Putamen (tissue), 1 donor: Measurements from ENCODE around the gene RAD51B.

Experiments used
- DNase-seq: peaks from one replicate; pipeline ENCODE4 v3.0.0-alpha.2; 2016; ENCODE audit warnings: low spot score

RAD51B gene

DNA sequence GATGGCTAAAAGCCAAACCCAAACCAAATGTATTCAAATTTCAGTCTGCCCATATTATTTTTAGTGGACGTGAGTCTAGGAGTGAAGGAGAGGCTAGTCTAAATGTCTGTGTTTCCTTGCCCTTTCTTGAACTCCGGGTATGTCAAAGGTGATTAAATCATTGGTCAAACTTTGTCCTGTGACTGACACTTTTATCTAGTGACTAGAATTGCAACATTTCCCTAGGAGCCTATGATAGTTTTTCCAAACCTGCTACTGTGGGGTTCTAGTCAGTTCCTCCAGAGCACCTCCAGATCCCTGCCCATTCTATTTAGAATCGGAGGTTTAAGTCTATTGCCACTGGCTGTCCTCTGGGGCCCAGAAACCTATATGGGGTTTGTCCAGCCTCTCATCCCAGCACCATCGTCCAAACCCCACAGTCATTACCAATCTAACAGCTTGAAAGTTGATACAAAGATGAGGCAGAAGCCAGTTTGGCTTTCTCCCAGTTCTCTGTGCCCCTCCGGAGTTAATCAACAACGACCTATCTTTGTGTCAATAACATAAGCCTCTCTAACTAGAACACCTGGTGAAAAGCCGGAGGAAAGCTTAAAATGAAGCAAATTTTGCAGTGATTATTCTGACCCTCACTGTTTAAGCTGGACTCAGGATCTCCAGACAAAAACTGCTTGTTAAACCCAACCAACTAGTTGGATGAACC, 666.6 kb downstream of the RAD51B start:
- no peak for DNase-seq

- no peak for DNase-seq
These were observed 667.2 kb downstream of the RAD51B start for GRCh38 chr14:68486809-68487208.

GRCh38 chr14:68487805-68488590, 668.4 kb downstream of the RAD51B start:
- DNase-seq, result no peak

DNA sequence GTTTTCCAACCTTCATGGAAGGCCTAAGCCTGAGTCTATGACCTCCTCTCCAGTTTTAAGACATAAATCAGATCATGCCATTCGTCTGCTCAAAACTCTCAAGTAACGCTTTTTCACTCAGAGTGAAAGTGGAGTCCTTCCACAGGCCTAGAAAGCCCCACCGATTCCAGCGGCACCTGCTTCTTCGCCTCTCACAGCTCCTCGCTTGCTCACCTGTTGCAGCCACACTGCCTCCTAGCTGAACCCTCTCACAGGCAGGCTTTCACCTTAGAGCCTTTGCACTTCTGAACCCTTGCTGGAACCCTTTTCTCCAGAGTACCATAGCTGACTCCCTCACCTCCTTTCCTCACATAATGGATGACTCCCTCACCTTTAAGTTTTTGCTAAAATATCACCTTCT, 672.2 kb downstream of the RAD51B start:
- no peak for DNase-seq

DNA sequence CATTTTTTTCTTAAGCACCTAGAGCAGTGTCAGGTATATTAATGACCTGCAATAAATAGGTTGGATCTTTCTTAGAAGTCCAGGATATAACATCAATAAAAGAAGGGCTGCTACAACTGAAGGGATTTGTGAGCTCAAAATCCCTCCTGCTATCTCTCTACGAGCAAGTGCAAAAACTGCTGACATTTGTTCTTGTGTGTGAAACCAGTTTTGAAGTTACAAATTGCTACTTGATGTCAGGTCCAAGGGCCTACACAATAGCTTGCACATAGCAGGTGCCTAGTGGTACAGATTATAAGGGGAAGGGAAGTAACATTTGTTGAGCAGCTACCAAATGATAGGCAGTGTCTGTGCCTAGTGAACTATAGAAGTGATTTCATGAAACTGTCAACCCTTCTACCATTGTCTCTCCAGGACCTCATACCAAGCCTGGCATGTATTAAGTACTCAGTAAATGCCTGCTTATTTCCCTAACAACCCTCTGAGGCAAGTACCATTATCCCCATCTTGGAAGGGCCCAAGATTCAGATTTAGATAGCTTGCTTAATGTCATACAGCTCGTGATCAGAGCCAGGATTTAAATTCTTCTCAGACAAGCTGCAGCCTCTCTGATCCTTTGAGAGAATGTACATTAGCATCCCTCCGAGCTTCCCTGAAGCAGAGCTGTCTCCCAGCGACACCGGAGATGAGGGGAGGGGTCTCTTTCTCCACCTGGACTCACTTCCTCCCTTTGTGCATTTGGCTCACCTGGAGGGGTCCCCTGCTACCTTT, 673.0 kb downstream of the RAD51B start:
- DNase-seq, result no peak

DNA sequence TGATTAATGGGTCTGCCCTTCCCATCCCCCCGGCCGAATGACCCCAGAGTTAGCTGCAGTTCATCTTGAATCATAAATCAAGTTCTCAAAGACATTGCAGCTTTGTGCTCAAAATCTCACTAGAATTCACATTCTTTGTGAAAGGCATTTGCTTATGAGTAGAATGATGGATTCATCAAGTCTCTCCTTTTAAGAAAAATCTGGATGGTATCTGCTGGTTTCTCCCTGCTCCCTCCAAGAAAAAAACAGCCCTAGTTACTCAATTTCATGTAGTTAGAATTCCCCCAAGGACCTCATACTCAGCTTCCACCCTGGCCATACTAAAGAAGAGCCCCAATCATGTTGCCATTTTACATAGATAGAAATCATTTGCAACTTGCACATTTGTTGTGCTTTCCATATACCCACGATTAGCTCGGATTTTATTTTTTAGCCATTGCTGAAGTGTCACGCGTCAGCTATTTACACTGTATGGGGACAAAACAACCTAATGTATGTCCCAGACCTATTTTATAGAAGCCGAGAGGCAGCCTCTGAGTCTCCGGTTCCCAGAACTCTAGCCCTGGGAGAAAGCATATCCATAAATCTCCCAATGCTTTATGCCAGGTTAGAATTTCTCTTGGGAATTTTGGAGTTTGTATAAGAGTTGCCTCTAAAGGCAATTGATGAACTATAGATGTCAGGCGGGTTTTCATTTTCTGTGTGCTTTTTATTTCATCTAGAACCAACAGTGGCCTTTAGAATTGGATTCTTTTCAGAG, 673.8 kb downstream of the RAD51B start:
- no peak for DNase-seq

DNA sequence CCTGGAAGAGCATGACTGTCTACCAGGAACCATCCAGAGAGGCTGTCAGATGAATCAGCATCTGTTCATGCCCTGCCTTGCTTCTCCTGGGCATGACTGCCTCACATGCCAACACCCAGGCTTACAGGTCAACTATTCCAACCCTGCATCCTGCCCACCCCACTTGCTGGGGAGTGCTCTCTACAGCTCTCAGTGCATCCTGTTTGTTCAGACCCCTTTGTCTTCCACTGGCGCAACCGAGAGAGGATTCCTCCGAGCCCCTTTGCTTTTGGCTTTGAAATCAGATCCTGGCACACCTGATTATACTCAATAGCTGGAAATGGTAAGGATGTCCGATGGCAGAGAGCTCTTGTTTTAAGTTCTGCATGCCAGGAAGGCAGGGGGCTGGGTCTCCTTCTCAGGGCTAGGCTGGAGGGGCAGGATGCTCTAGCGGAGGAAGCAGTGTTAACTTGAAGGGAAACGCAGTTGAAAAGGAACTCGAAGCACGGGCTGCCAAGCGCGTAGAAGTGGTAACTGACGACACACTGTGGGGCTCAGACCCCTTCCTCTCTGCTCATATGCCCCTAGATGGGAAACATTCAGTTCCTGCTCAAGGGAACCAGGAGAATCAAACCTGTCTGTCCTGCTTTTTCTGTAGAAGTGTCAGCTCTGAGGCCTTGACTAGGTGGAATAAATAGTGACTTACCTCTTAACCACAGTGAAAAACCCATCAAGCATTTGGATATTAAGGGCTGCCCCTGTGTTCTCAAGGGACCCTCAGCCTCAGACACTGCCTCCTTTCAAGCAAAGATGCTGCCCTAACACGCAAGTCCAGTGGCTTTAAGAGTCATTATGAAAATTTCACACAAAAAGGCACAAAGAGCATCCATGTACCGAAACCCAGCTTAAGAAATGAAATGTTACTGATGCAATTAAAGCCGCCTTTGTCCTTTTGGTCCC, 675.8 kb downstream of the RAD51B start:
- DNase-seq, result no peak

GRCh38 chr14:68497011-68497410, 677.4 kb downstream of the RAD51B start:
- no peak for DNase-seq

DNA sequence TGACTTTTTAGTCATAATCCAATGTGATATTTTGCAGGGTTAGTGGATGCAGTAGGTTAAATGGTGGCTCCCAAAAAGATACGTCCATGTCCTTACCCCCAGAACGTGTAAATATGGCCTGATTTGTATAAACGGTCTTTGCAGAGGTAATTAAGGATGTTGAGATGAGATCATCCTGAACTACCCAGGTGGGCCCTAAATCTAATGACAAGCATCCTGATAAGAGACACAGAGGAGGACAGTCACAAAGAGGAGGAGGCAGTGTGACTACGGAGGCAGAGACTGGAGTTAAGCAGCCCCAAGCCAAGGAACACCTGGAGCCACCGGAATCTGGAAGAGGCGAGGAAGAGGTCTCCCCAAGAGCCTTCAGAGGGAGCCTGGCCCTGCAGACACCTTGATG, 679.9 kb downstream of the RAD51B start:
- no peak for DNase-seq

- DNase-seq, result no peak
These were observed 681.6 kb downstream of the RAD51B start for GRCh38 chr14:68501171-68501570.

DNA sequence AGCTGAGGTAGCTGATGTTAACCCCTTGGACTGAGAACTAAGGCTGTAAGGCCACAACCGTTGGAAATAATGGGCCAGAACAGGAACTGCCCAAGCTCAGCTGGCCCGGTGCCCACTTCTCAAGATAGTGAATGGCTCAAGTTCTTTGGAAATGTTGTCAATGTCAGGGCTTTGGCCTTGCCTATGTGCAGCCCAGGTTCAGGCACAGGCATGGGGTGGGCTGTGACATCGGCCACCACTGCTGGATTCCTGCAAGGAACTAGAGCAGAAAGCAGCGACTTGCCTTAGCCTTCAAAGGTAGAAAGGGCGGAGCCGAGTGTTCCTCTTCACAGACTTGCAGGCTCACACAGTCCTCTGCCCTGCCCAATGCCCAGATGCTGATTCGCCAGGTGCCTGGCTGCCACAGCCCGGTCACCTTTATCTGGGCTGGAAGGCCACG, 682.1 kb downstream of the RAD51B start:
- no peak for DNase-seq

- DNase-seq, result no peak
These were observed 682.7 kb downstream of the RAD51B start for GRCh38 chr14:68502230-68502629.

GRCh38 chr14:68503186-68503825, 683.7 kb downstream of the RAD51B start:
- no peak for DNase-seq

- DNase-seq, result no peak
These were observed 685.3 kb downstream of the RAD51B start for GRCh38 chr14:68504861-68505260.

DNA sequence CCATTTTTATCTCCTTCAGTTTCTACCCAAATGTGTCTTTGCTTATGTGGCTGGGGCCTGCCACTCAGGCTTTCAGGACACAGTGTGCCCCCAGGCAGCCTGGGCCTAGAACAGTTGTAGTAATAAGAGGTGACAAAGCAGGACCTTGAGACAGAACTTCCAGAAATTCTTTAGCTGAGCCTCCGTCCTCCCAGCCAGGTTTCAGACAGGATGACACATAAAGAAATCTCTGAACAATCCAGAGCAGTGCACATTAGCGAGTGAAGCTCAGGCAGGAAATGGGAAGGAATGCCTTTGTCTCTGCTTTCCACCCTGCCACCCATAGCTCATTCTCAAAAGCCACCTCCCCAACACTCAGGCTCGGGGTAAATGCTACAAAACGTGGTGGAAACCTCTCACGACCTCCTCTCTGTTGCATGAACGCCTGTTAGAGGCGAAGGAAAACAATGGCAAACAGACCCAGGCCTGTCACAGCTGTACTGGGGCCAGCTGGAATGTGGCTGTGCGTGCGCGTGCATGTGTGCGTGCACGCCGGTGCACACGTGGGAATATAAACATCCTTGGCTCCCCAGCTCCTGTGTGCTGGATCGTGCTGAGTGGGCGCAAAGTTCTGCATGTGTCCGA, 686.6 kb downstream of the RAD51B start:
- DNase-seq, result no peak

DNA sequence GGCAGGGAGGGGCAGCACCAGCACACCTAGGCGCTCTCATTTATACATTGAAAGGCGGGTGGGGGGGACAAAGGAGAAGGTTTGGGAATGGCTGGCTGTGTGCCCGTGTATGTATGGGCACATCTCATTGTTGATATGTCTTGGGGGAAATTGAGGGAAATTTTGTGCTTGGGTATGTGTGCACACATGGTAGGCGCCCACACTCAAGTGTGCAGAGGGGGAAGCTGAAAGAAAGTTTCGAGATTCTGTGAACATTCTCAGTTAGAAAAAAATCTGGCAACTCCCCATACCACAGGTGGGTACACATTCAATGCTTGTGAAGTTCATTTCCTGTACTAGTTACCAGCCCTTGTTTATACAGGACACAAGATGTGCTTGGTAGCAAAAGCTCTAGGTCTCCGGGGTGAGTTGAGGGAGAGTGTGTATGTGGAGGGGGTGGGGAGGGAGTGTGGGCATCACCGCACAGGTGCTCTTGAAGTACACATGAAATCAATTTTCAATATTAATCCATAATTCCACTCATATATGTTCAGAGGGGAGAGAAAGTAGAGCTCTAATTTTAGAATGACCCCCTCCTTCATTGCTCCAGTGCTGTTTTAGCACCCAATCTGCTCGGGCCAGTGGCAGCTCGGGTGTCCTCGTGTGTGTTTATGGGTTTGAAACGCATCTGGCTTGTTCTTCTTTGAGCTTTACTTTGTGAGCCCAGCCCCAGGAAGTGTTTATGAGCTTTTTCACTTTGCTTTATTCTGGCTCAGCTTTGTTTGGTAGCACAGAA, 687.3 kb downstream of the RAD51B start:
- no peak for DNase-seq

DNA sequence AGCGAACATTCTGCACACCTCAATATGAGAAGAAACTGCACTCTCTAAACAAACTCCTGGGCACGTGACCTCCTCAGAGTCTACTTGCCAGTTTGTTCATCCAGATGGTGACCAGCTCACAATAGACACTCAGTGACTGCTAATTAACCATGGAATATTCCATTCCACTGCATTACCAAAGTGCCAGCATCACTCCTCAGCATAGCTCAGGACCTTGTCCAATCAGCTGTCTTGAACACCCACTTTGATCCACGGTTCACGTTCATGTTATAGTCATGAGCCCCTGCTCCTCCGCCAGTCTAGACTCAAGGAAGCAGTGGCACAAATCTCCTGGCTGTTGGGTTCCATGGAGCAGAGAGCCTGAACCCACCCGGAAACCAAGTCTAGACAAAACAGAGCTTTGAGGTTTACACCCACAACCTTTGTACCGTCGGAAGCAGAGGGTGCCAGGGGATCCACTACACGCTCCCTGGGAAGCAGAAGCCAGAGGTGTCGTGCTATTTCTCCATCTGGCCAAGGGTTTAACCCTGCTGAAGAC, 688.0 kb downstream of the RAD51B start:
- DNase-seq, result no peak

GRCh38 chr14:68508581-68508980, 689.0 kb downstream of the RAD51B start:
- no peak for DNase-seq
